ENCODE data around the gene PRCC.

DNA sequence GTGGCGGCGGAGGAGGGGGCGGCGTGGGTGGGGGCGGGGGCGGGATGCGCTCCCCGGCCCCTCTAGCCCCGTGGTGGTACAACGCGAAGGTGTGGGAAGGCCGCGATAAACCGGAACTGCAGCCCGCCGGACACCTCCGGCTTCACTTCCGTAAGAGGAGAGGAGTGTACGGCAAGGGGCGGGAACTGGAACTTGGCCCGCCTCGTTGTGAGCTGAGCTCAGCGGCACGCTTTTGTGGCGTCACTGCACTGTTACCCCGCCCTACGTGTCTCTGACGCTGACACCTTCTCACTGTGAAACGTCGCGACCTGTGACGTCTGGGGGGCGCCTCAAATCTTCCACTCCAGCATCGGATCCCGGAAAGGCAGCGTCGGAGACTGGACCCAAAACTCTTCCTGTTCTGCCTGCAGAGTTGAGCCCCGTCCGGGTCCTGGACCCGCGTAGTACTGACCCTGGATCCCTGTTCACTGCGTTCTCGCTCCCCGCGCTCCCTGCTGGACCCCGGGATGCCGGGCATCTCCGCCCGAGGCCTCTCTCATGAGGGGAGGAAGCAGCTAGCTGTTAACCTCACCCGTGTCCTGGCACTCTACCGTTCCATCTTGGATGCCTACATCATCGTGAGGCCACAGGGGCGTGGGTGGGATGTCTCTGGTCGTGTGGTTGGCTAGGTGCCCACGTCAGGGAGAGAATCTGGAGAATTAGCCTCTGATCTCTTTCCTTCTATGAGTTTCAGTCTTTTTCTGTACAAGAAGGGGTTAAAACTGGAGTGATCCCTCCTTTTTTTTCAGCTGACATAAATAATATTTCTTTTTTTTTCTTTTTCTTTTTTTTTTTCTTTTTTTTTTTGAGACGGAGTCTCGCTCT is 38.5 kb upstream of the PRCC start, which contains the start of gene ISG20L2:
- TF ChIP-seq POLR2A (IDR thresholded peaks at IDR 0.05; ENCODE audit: low read depth, low read length): peak; percentile 90
- TF ChIP-seq POLR2AphosphoS5 (IDR thresholded peaks at IDR 0.05; ENCODE audit: low read depth, low read length): peak; percentile 84
- no peak for TF ChIP-seq PAX5 (IDR thresholded peaks at IDR 0.05; ENCODE audit: insufficient read depth, low read length, severe bottlenecking)
- TF ChIP-seq SPI1 (IDR thresholded peaks at IDR 0.05; ENCODE audit: low read depth, low read length): peak; percentile 77
- TF ChIP-seq TAF1 (IDR thresholded peaks at IDR 0.05; ENCODE audit: low read depth, low read length): peak; percentile 21; the same call in 1 of the 2 replicates
- no peak; the same call in 1 of the 2 replicates for TF ChIP-seq POU2F2 (IDR thresholded peaks at IDR 0.05; ENCODE audit: low read depth, low read length)
